GM18505 (cell line): ENCODE data around the gene UNC5B.

ENCODE experiments used
- ATAC-seq: cut with Tn5 transposase; IDR thresholded peaks from one replicate; pipeline ENCODE4 v1.9.1; 2021; ENCODE audit not compliant: unreplicated experiment
- POLR2A ChIP-seq: IDR thresholded peaks from 4 replicates; pipeline ENCODE4 v1.6.1; 2011; ENCODE audit warnings: borderline replicate concordance; ENCODE audit not compliant: insufficient read depth, insufficient read length; ENCODE audit errors: extremely low read depth

Gene UNC5B

DNA sequence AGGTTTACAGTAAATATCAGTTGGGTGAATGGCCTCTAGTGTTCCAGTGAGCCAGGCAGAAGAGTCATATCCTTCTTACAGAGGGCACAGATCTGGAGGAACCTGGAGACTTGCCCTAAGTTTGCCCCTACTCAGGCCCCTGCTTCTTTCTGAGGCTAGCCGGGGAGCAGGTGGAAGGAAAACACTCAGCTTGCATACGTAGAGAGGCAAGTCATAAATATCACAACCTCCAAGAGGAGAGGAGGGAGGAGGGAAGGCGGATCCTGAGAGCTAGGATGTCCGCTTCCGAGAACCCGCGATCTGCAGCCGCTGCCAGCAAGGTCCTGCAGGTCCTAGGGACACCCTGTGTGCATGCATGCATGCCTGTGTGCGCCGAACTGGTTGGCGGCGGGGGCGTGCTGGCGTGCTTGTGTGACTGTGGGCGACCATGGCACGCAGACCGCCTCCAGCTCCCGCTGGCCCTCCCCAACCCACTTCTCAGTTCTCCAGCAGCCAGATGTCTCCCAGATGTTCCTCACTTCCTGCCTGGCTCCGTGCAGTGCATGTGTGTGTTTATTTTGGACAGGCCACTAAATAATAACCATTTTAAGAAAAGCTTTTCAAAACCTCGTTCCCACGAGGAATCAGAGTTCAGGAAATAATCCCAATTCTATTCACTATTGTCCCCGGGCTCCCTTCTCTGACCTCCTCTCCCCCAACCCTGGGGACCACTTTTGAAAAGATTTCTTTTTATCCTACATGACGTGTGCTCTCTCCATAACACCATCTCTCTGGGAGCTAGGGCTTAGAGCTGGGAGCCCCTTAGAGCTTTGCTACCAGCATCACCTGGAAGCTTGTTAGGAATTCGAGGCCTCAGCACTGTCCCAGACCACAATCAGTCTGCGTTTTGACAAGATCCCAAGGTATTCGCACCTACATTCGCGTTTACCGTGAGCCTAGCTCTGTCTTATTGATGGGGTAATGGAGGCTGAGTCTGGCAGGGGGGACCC lies 32.4 kb downstream of the UNC5B start:
- TF ChIP-seq POLR2A = no peak
- ATAC-seq = no peak

GRCh38 chr10:71245420-71246325 lies 33.3 kb downstream of the UNC5B start:
- TF ChIP-seq POLR2A = no peak
- ATAC-seq = no peak

DNA sequence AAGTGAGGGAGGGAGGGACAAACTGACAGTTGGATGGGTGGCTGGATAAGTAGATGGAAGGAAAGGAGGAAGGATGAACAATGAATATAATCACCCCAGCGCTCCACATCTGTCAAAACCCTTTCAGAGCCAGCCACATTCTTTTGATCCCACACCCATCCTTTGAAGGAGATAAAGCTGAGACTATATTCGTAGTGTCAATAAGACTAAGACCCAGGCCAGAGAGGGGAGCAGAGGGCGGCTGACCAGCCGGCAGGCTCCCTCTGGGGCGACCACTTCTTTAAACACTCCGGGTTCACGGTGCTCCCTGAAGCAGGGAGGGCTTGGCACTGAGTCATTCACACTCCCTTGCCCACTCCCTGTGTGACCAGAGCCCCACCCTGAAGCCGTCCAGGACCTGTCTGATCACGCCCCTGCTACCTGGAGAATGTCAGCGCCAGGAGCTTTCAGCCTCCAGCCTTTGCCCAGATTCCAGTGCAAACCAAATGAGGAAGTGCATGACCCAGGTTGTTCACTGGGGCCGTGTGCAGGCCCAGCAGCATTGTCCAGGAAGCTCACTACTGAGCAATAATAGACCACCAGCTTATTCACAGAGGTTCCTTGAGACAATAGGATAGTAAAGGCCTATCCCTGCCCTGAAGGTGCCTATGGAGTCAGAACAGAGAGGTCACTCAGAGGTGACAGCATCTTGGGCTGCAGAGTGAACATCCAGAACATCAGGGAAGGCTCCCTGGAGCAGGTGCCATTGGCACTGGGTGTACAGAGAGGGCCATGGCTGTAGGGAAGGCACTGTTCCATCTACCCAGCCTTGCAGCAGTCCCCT lies 34.4 kb downstream of the UNC5B start:
- TF ChIP-seq POLR2A = no peak
- no peak for ATAC-seq

GRCh38 chr10:71247414-71247705 lies 35.0 kb downstream of the UNC5B start:
- ATAC-seq = no peak
- no peak for TF ChIP-seq POLR2A

GRCh38 chr10:71247804-71248203 lies 35.4 kb downstream of the UNC5B start:
- ATAC-seq = no peak
- TF ChIP-seq POLR2A = no peak

- ATAC-seq = no peak
- TF ChIP-seq POLR2A = no peak
Measured at GRCh38 chr10:71248210-71248609, 35.8 kb downstream of the UNC5B start.

- TF ChIP-seq POLR2A = no peak
- ATAC-seq = no peak
Measured at GRCh38 chr10:71249996-71250395, 37.6 kb downstream of the UNC5B start.

GRCh38 chr10:71250405-71250804 lies 38.0 kb downstream of the UNC5B start:
- no peak for ATAC-seq
- TF ChIP-seq POLR2A = no peak

DNA sequence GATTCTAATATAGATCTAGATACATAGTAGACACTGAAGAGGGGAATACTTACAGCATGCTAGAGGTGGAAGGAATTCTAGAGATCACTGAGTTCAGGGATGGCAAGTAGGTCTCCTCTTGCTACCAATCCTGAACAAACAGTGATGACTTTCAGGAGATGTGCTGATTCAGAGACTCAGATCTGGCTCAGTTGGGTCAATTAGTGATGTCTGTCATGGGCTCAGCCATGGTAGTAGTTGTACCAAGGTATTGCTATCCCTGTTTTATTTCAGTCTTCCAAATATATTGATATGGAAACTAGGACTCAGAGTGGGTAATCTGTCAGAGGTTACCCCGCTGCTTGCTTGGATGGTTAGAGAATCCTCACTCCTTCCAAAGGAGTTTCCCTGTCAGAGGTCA lies 38.5 kb downstream of the UNC5B start:
- ATAC-seq = no peak
- TF ChIP-seq POLR2A = no peak

DNA sequence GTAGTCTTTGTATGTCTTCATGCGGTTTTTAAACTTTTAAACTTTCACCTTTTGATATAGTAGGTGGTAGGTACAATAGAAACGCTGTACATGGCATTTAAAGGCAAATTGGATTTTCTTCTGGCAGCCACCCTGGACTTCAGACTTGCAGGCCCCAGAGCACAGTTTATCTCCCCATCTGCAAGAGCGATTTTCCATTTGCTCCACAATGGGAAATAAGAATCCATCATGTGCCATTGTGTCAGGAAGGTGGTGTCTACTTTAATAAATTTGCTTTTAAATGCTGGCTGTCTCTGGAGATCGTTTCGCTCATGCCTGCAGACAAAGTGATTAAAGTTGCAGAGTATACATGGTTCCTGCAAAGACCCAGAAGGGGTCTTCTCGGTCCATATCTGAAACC lies 38.9 kb downstream of the UNC5B start:
- no peak for TF ChIP-seq POLR2A
- ATAC-seq = no peak

- no peak for ATAC-seq
- TF ChIP-seq POLR2A = no peak
Measured at GRCh38 chr10:71252220-71252619, 39.9 kb downstream of the UNC5B start.

DNA sequence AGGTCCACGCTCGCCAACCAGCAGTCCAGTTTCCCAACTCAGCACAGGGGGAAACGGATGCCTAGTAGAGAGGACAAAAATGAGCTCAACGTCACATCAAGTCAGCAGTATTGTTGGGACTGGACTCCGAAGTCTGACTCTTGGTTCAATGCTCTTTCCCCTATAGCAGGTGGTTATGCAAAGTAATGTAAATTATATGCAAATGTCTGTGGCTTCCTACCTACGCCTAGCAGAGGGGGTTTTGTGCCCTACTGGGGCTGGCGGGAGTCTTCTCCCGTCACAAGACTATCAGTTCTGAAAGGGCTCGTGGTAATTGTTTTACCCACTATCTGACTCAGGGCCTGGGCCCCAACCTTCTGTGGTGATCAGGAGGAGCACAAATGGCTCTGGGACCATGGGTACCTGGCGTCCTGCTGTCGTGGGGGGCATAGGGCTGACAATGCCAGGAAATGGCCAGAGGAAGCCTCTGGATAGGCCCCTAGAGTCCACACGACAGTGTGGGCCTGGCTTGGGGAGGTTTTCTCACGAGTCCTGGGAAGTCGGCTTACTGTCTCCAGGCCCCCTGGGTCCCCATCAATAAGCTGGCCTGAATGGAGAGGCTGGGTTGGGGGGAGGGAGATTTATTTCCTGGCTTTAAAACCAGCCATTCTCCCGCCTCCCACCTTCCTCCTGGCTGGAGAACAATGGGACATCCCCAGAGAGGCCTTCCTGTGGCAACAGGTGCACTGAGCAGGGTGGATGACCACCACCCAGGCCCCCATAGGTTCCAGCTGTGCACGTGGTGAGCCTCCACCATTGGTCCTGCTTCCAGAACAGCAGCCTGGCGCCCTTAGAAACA lies 41.8 kb downstream of the UNC5B start:
- TF ChIP-seq POLR2A = no peak
- ATAC-seq = no peak
